Keratinocyte (primary cell): ENCODE measurements around the gene C11orf71. TPM values are rescaled to one million over a fixed set of nuclear protein-coding genes. Genes with fewer than 3 reads are reported as not detected.

Experiments used
- DNase-seq: peaks from one replicate; pipeline ENCODE4 v3.0.0-alpha.2; 2011; ENCODE audit warnings: low read depth, missing footprints, low spot score
- FAIRE-seq: peaks from 2 replicates; lab custom pipeline; 2011; peaks lifted over from hg19 to GRCh38; lab: Jason Lieb, UNC
- H2AFZ ChIP-seq: 2 replicates; pipeline ENCODE4 v1.6.0; 2012; ENCODE audit warnings: low read length, control low read depth, inconsistent platforms; ENCODE audit not compliant: control insufficient read depth
- H3K27ac ChIP-seq: 2 replicates; pipeline ENCODE4 v1.5.1; 2011; ENCODE audit warnings: low read length; ENCODE audit not compliant: control insufficient read depth, insufficient read depth
- H3K27me3 ChIP-seq: 3 replicates; pipeline ENCODE4 v1.6.0; 2011; ENCODE audit warnings: low read length; ENCODE audit not compliant: control insufficient read depth, insufficient read depth; ENCODE audit errors: extremely low read depth
- H3K36me3 ChIP-seq, 2 experiments: 2 replicates in 1 of 2; 3 replicates in 1 of 2; pipeline ENCODE4 v1.5.1; 2011; ENCODE audit warnings: low read length in 2 of 2, mild to moderate bottlenecking in 1 of 2; ENCODE audit not compliant: control insufficient read depth in 2 of 2, insufficient read depth in 2 of 2; ENCODE audit errors: extremely low read depth in 1 of 2
- H3K4me1 ChIP-seq: 3 replicates; pipeline ENCODE4 v1.5.1; 2011; ENCODE audit warnings: low read length; ENCODE audit not compliant: control insufficient read depth, insufficient read depth; ENCODE audit errors: extremely low read depth
- H3K4me2 ChIP-seq: 3 replicates; pipeline ENCODE4 v1.6.0; 2011; ENCODE audit warnings: low read depth, low read length; ENCODE audit not compliant: control insufficient read depth, insufficient read depth; ENCODE audit errors: extremely low read depth
- H3K4me3 ChIP-seq, 3 experiments: fragments of 200-600 bp in 1 of 3; sonication (generic) in 1 of 3; 2 replicates in 2 of 3; 3 replicates in 1 of 3; pipeline ENCODE4 v1.5.1; 2011 to 2016; ENCODE audit warnings: low read length in 3 of 3, mild to moderate bottlenecking in 3 of 3, control low read depth in 2 of 3, inconsistent platforms in 1 of 3, low read depth in 1 of 3, mixed read lengths in 1 of 3, mixed run types in 1 of 3, moderate library complexity in 1 of 3; ENCODE audit not compliant: control insufficient read depth in 2 of 3, insufficient read depth in 2 of 3; ENCODE audit errors: extremely low read depth in 1 of 3
- H3K79me2 ChIP-seq: 2 replicates; pipeline ENCODE4 v1.6.0; 2012; ENCODE audit warnings: low read length; ENCODE audit not compliant: control insufficient read depth, insufficient read depth
- H3K9ac ChIP-seq: 3 replicates; pipeline ENCODE4 v1.6.0; 2011; ENCODE audit warnings: low read length; ENCODE audit not compliant: control insufficient read depth, insufficient read depth; ENCODE audit errors: extremely low read depth
- H3K9me1 ChIP-seq: 3 replicates; pipeline ENCODE4 v1.6.0; 2011; ENCODE audit warnings: low read length; ENCODE audit not compliant: control insufficient read depth, insufficient read depth; ENCODE audit errors: extremely low read depth
- H3K9me3 ChIP-seq: 2 replicates; pipeline ENCODE4 v1.5.1; 2012; ENCODE audit warnings: low read depth, low read length; ENCODE audit not compliant: control insufficient read depth
- H4K20me1 ChIP-seq: 3 replicates; pipeline ENCODE4 v1.6.0; 2011; ENCODE audit warnings: low read length; ENCODE audit not compliant: control insufficient read depth, insufficient read depth; ENCODE audit errors: extremely low read depth
- EZH2 ChIP-seq: IDR thresholded peaks from one replicate; pipeline ENCODE4 v1.6.1; 2012; ENCODE audit warnings: inconsistent platforms, mild to moderate bottlenecking, low read length, moderate library complexity
- dilution Hi-C: fragments of 300-500 bp; cut with MboI; formaldehyde crosslinking; loops from one replicate; pipeline ENCODE4 v1.7.0; 2020; ENCODE audit warnings: low sequenced_read_pairs; ENCODE audit not compliant: extremely low pct_ligation_motif_present
- polyA plus RNA-seq, 5 experiments: library from polyadenylated mRNA; depleted of rRNA in 3 of 5; stranded (reverse) in 3 of 5; stranded (forward) in 1 of 5; unstranded in 1 of 5; fragments of >200 nt; gene quantifications; 1 replicate in 1 of 5; 2 replicates in 3 of 5; 3 replicates in 1 of 5; pipeline versions ENCODE4 v1.2.1 to v1.2.3, GENCODE V29; 2011 to 2012; ENCODE audit warnings: missing spikeins in 2 of 5, low read depth in 1 of 5, low replicate concordance in 1 of 5
- TF ChIP-seq, protein P1 (sequence below), 3 experiments: IDR thresholded peaks in 1 of 3; conservative IDR thresholded peaks in 1 of 3; optimal IDR thresholded peaks in 1 of 3; 2 replicates in 2 of 3; 3 replicates in 1 of 3; pipeline versions ENCODE3 to v1.5.1; 2011; ENCODE audit warnings: low read length in 3 of 3, mild to moderate bottlenecking in 3 of 3, moderate library complexity in 2 of 3, control low read depth in 1 of 3, inconsistent platforms in 1 of 3; ENCODE audit not compliant: insufficient read depth in 2 of 3; ENCODE audit errors: extremely low read depth in 1 of 3

C11orf71 gene
- polyA plus RNA-seq, 1 donor (not counting 4 experiments of a cell fraction or from before 2014, with no cell fraction given), result 2.1 TPM

DNA sequence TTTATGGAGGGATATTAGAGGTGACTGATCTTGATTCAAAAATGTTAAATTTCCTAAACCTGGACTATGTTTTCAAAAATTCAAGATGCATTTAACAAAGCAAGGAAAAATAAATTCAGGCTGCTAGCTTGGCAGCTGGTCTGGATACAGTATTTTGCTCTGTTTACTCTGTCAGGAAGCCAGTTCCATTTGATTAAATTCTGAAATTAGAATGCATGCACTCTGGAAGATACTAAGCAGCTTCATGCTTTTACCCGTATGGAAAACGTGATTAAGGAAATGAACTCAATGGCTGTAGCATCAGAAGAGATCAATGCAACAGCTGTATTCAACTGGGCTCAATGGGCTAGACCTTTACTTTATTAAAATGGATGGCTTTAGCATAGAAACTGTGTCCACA, 14.2 kb downstream of the C11orf71 start:
- no peak overlapping the region for H3K4me3 ChIP-seq
- H3K4me1 ChIP-seq, result no peaks in the 10 kb centered on the region
- H3K27ac ChIP-seq, result no peak overlapping the region
- no peaks in the 10 kb centered on the region for H4K20me1 ChIP-seq
- no peaks in the 10 kb centered on the region for H3K9me3 ChIP-seq
- H3K9me1 ChIP-seq, result no peaks in the 10 kb centered on the region
- dilution Hi-C loops, result no loop called here
- H3K9ac ChIP-seq, result no peak overlapping the region
- H3K36me3 ChIP-seq, result no peaks in the 10 kb centered on the region
- no peak for DNase-seq
- no peak for FAIRE-seq
- TF ChIP-seq, protein P1, sequence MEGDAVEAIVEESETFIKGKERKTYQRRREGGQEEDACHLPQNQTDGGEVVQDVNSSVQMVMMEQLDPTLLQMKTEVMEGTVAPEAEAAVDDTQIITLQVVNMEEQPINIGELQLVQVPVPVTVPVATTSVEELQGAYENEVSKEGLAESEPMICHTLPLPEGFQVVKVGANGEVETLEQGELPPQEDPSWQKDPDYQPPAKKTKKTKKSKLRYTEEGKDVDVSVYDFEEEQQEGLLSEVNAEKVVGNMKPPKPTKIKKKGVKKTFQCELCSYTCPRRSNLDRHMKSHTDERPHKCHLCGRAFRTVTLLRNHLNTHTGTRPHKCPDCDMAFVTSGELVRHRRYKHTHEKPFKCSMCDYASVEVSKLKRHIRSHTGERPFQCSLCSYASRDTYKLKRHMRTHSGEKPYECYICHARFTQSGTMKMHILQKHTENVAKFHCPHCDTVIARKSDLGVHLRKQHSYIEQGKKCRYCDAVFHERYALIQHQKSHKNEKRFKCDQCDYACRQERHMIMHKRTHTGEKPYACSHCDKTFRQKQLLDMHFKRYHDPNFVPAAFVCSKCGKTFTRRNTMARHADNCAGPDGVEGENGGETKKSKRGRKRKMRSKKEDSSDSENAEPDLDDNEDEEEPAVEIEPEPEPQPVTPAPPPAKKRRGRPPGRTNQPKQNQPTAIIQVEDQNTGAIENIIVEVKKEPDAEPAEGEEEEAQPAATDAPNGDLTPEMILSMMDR (optimal IDR thresholded peaks at IDR 0.05 in 1 of 3, IDR thresholded peaks at IDR 0.05 in 1 of 3, conservative IDR thresholded peaks at IDR 0.05 in 1 of 3; ENCODE audit: extremely low read depth in 1 of 3, insufficient read depth in 2 of 3, low read length in 3 of 3), result no peak
- TF ChIP-seq EZH2, result no peak
- no peak overlapping the region for H2AFZ ChIP-seq
- H3K79me2 ChIP-seq, result no peaks in the 10 kb centered on the region
- H3K27me3 ChIP-seq, result no peaks in the 10 kb centered on the region
- no peak overlapping the region for H3K4me2 ChIP-seq

DNA sequence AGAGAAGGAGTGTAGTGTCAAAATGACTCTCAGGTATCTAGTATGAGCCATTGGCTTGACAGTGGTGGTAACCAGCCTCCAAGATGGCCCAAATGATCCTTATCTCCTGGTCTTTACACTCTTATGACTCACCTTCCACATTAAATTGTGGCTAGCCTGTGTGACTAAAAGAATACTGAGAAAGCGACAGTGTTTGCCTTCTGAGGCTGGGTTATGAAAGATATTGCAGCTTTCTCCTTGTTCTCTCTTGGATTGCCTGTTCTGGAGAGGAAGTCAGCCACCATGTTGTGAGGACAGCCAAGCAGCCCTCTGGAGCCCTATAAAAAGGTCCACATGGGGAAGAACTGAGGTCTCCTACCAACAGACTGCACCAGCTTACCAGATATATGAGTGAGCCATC, 15.8 kb downstream of the C11orf71 start:
- Histone ChIP-seq H3K27ac (no peak overlapping the region), H3K9ac (no peak overlapping the region), H3K79me2 (no peaks in the 10 kb centered on the region), H2AFZ (no peak overlapping the region), H4K20me1 (no peaks in the 10 kb centered on the region), H3K9me3 (no peaks in the 10 kb centered on the region), H3K4me1 (no peaks in the 10 kb centered on the region), H3K4me2 (no peak overlapping the region), H3K27me3 (no peaks in the 10 kb centered on the region), H3K36me3 (no peaks in the 10 kb centered on the region), H3K4me3 (no peak overlapping the region), H3K9me1 (no peaks in the 10 kb centered on the region)
- FAIRE-seq, result no peak
- no peak for DNase-seq
- dilution Hi-C loops, result no loop called here
- TF ChIP-seq EZH2, result no peak
- TF ChIP-seq, protein P1 (optimal IDR thresholded peaks at IDR 0.05 in 1 of 3, IDR thresholded peaks at IDR 0.05 in 1 of 3, conservative IDR thresholded peaks at IDR 0.05 in 1 of 3; ENCODE audit: extremely low read depth in 1 of 3, insufficient read depth in 2 of 3, low read length in 3 of 3), result no peak
